Measurements from ENCODE around the gene PLSCR4. TPM values are rescaled to one million over a fixed set of nuclear protein-coding genes. Genes with fewer than 3 reads are reported as not detected.

The PLSCR4 gene
- total and polyA plus RNA-seq, 11 donors: 4.0 to 36.3 (median 13.4) TPM

DNA sequence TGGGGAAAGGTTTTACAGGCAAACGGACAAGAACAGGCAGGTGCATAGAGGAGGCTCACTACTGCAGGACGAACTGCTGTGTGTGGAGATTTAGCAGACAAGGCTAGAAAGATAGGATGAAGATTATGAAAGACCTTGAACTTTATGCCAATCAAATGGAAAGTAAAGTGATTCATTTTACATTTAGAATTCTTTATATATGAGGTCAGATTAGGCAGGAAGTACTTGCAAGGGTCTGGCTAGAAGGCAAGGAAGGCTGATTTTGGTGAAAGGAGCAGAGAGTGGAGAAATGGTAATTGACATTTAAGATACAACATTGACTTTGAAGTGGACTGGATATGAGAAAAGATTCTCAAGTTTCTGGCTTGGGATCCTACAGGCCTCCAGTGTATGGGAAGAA, 33.6 kb downstream of the PLSCR4 start:
- peaks cover 0 to 49% (median 3%) of the 10 kb centered on the region in 9 donors for H3K36me3 ChIP-seq
- ATAC-seq (no peak), DNase-seq (no peak)
- H3K27ac ChIP-seq: no peak overlapping the region
- 88 to 96% (median 91%) methylated on average over 2 of the region's 2 CpGs for WGBS, 4 donors
- H3K9me3 ChIP-seq: no peaks in the 10 kb centered on the region
- TF ChIP-seq, protein P1, sequence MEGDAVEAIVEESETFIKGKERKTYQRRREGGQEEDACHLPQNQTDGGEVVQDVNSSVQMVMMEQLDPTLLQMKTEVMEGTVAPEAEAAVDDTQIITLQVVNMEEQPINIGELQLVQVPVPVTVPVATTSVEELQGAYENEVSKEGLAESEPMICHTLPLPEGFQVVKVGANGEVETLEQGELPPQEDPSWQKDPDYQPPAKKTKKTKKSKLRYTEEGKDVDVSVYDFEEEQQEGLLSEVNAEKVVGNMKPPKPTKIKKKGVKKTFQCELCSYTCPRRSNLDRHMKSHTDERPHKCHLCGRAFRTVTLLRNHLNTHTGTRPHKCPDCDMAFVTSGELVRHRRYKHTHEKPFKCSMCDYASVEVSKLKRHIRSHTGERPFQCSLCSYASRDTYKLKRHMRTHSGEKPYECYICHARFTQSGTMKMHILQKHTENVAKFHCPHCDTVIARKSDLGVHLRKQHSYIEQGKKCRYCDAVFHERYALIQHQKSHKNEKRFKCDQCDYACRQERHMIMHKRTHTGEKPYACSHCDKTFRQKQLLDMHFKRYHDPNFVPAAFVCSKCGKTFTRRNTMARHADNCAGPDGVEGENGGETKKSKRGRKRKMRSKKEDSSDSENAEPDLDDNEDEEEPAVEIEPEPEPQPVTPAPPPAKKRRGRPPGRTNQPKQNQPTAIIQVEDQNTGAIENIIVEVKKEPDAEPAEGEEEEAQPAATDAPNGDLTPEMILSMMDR (IDR thresholded peaks at IDR 0.05): no peak
- no peak for TF ChIP-seq POLR2A (IDR thresholded peaks at IDR 0.05)
- intact Hi-C loops (cut with DNase I): loop anchor here in 6 of 10 donors (5.0 to 10.0 kb wide), 3 partner anchors 110 to 360 kb away; no protein-coding TSS in a partner anchor
- no peaks in the 10 kb centered on the region for H3K27me3 ChIP-seq
- H3K4me3 ChIP-seq: no peak overlapping the region
- peaks cover 0 to 34% (median 6%) of the 10 kb centered on the region in 12 donors for H3K4me1 ChIP-seq

DNA sequence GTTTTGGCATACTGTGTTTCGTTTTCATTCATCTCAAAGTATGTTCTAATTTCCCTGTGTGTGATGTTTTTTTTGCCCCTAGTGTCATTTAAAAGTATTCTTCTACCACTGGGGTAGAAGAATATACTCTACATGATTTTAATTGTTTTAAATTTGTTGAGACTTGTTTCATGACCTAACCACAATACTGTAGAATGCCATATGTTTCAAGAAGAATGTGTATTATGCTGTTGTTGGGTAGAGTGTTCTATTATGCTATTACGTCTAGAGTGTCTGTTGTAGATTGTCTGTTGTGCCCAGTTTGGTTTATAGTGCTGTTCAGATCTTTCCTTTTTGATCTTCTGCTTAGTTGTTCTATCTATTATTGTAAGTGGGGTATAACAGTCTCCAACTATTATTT, 36.4 kb downstream of the PLSCR4 start:
- Histone ChIP-seq H3K4me1 (peaks cover 0 to 7% (median 0%) of the 10 kb centered on the region in 12 donors), H3K27ac (no peak overlapping the region), H3K36me3 (peaks cover 0 to 46% (median 3%) of the 10 kb centered on the region in 9 donors), H3K27me3 (no peaks in the 10 kb centered on the region), H3K4me3 (no peak overlapping the region), H3K9me3 (no peaks in the 10 kb centered on the region)
- TF ChIP-seq, protein P1 (IDR thresholded peaks at IDR 0.05): no peak
- TF ChIP-seq POLR2A (IDR thresholded peaks at IDR 0.05): no peak
- DNase-seq (no peak), ATAC-seq (no peak)
- intact Hi-C loops (cut with DNase I): loop anchor here in 2 of 10 donors (10.0 kb wide), 1 partner anchor 360 kb away; no protein-coding TSS in a partner anchor
- whole genome bisulfite sequencing, 4 donors: 94 to 99% (median 97%) methylated on average over 2 of the region's 2 CpGs

DNA sequence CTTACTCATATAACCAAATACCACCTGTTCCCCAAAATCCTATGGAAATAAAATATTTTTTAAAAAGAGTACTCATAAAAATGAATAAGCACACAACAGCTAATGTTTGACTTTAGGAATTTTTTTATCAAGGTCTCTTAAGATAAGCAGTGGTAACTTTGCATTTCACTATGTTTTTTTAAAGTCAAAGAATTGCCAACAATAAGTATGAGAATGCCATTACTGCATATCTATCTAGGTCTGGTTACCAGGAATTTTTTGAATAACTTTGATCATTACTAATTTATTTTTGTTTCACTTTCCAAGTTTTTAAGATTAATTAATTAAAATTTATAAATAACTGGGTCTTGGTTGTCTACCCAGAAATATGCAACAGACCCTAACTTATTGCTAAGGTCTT, 41.5 kb downstream of the PLSCR4 start:
- H3K27me3 ChIP-seq: no peaks in the 10 kb centered on the region
- no peaks in the 10 kb centered on the region for H3K4me1 ChIP-seq
- no peak overlapping the region for H3K27ac ChIP-seq
- DNase-seq: no peak
- intact Hi-C loops (cut with DNase I): no loop called here
- no peaks in the 10 kb centered on the region for H3K9me3 ChIP-seq
- no peak overlapping the region for H3K4me3 ChIP-seq
- no peak for TF ChIP-seq POLR2A (IDR thresholded peaks at IDR 0.05)
- TF ChIP-seq, protein P1 (IDR thresholded peaks at IDR 0.05): no peak
- peaks cover 0 to 46% (median 11%) of the 10 kb centered on the region in 9 donors for H3K36me3 ChIP-seq
- ATAC-seq: no peak

DNA sequence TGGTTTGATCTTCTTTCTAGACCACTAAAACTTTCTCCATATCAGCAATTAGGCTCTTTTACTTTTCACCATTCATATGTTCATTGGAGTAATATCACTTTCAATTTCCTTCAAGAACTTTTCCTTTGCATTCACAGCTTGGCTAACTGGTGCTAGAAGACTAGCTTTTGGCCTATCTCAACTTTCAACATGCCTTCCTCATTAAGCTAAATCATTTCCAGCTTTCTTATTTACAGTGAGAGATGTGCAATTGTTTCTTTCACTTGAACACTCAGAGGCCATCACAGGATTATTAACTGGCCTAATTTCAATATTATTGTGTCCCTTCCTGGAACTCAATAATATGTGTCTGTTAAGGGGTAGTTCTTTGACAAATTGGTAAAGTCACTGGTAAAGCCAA, 47.1 kb downstream of the PLSCR4 start:
- Histone ChIP-seq H3K27ac (no peak overlapping the region), H3K4me1 (peaks cover 0 to 7% (median 0%) of the 10 kb centered on the region in 12 donors), H3K9me3 (no peaks in the 10 kb centered on the region), H3K36me3 (peaks cover 0 to 61% (median 11%) of the 10 kb centered on the region in 9 donors), H3K27me3 (no peaks in the 10 kb centered on the region), H3K4me3 (no peak overlapping the region)
- TF ChIP-seq, protein P1 (IDR thresholded peaks at IDR 0.05): no peak
- TF ChIP-seq POLR2A (IDR thresholded peaks at IDR 0.05): no peak
- intact Hi-C loops (cut with DNase I): no loop called here
- DNase-seq (no peak), ATAC-seq (no peak)

Data from heart left ventricle (tissue), 16 donors.